Stimulated activated CD4-positive, alpha-beta T cell treated with anti-CD3 and anti-CD28 coated beads, TNF-alpha, amount 100 ng/mL, for 1 hour (primary cell): Measurements from ENCODE around the gene RFPL3.
"Not testable (repeated sequence)": the region's sequence is repeated elsewhere in the genome, so short reads cannot be mapped to it uniquely, and the experiment has no call there.

ENCODE experiments used
- DNase-seq, 3 donors: peaks; one replicate each; pipeline ENCODE4 v3.0.0-alpha.2; 2020; ENCODE audit warnings: low read depth in 3 of 3, low spot score in 1 of 3

The RFPL3 gene

DNA sequence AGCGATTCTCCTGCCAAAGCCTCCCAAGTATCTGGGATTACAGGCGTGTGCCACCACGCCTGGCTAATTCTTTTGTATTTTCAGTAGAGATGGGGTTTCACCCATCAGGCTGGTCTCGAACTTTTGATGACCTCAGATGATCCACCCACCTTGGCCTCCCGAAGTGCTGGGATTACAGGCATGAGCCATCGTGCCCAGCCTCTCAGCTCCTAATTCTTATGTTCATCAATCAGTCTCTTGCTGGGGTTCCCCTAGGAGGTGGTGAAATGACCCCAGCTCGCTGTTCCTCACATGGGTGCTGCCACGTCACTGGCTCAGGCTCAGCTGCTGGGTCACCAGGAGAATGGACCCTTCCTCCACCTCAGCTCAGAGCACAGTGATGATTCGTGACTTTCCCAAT is at the start of gene RFPL3:
Gene RFPL3 (plus strand): TSS at position 301 of the 400 bp plus-strand sequence. CDS start 205 bp downstream, outside the sequence.
- DNase-seq: not testable (repeated sequence)

GRCh38 chr22:32308191-32308590 is 49.5 kb upstream of the RFPL3 start:
- no peak for DNase-seq

GRCh38 chr22:32308934-32309333 is 48.7 kb upstream of the RFPL3 start:
- no peak for DNase-seq

GRCh38 chr22:32309585-32310251 is 47.9 kb upstream of the RFPL3 start:
- no peak for DNase-seq

DNA sequence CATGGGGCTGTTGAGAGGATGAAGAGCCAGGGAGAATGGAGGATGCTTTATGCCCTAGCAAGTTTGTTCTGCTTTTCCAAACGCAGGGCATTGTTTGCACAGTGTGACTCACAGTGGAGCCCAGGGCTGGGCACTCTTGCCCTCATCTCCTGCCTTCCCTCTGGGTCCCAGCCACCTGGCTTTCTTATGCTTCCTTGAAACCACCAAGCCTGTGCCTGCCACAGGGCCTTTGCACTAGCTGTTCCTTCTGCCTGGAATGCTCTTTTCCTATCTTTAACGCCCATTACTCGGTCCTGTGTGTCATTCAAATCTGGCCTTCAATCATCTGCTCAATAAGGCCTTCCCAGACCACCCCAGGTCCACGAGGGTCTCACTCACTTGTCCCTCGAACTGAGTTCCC is 46.9 kb upstream of the RFPL3 start:
- no peak for DNase-seq

DNA sequence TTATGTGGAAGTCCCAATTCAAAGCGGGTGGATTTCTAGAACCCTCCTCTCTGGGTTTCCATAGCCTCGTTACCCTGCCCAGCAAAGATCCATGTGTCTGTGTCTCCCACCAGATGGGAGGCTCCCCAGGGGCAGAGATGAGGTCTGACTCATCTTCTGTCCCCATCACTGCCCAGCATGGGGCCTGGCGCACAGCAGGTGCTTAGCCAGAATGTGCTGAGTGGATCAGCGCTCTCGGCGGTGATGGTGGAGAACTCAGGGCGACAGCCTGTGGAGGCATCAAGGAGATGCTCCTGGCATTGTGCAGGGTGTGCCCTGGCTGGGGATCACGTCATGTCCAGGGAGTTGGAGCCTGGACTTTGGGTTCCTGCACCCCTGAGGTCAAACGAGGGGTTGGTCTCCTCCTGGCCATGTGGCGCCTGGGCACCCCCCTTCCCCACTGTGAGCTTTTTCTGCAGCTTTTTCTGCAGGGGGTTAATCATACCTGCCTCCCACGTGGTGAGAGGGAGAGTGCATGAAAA is 46.1 kb upstream of the RFPL3 start:
- DNase-seq: no peak

DNA sequence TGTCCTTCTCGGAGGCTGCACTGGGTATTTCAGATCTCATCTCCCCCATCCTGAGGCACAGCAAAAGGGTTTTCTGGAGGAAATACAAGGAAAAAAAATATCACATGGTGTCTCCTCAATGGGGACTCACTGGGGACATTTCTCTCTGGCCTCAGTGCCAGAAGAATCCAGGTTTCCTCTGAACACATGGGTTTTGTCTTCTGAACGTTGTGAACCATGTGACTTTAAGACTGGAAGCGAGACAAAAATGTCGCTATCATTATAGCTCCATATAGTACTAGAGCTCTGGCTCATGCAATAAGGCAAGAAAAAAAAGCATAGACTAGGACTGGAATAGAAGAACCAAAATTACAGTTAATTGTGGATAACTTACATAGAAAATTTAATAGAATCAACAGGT is 44.9 kb upstream of the RFPL3 start:
- no peak for DNase-seq

DNA sequence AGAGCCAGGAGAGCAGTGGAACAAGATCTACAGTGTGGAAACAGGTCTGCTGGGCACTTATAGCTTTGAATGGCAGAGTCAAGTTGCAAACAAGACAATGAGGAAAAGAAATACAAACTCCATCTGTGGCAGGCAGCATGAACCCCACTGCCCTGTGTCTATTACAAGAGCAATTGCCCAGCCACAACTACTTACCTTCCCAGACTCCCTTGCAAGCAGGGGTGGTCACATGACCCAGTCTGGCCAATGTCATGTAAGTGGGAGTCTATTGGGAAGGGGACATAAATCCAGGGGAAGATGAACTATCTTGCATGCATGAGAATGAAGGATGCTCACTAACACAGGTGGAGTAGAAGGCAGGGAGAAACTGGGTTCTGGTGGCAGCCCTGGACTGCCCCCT is 44.1 kb upstream of the RFPL3 start:
- no peak for DNase-seq

DNA sequence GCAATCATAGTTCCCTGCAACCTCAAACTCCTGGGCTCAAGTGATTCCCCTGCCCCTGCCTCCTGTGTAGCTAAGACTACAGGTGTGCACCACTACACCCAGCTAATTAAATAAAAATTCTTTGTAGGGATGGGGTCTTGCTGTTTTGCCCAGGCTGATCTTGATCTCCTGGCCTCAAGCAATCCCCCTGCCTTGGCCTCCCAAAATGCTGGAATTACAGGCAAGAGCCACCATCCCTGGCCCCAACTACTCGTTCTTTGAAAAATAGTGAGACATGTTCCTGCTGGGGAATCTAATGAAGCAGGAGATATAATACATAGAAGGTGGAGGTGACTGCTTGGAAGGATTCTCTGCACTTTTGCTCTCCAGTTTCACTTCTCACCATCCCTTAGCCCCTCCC is 40.1 kb upstream of the RFPL3 start:
- no peak for DNase-seq

GRCh38 chr22:32318361-32318760 is 39.3 kb upstream of the RFPL3 start:
- no peak for DNase-seq

- DNase-seq: no peak
Measured at GRCh38 chr22:32319861-32320406, 37.7 kb upstream of the RFPL3 start.

DNA sequence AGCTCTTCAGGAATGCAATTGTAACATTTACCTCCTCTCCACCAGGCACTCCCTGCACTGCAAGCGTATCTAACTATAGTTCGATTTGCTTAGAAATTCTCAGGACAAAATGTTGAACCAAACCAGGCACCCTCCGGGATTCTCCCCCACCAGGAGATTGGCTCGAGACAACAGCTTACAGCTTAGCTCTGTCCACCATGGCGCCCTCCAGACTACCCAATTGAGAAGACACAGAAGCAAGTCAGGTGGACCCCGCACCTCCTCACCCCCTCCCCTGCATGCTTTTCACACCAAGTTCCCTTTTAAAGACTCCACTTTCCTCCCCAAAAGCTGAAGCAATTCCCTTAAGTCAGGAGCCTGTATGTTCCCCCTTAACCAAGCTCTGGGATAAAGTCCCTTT is 34.7 kb upstream of the RFPL3 start:
- no peak for DNase-seq

DNA sequence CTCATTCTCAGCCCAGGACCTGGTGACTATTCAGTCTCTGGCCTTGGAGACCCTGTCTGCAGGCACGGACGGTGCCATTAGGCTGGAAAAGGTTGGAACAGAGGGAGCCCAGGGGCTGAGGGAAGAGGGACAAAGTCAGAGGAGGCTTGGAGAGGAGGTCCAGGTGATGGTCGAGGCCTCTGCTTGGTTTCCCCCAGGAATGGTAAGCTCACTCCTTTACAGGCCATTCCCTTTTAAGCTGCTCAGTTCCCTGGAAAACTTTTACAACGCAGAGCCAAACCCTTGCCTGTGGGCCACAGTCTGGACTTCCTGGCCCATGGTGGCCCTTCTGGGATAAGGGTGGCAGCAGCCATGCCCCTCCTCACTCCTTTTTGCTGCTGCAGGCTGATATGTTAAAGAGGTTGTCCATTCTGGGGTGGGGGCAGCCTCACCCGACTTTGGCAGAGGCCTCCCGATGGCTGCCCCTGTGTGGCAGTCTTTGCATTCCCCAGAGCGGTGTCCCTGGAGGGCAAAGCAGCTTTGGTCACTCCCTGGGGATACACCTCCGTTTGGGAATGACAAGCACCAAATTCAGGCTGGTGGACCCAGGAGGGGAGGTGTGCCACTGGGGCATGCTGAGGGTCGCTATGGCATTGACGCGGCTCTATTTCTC is 34.0 kb upstream of the RFPL3 start:
- no peak for DNase-seq

GRCh38 chr22:32324505-32325415 is 32.9 kb upstream of the RFPL3 start:
- DNase-seq: no peak

- DNase-seq: no peak
Measured at GRCh38 chr22:32325416-32325801, 32.3 kb upstream of the RFPL3 start.

- DNase-seq: no peak
Measured at GRCh38 chr22:32325811-32326237, 31.8 kb upstream of the RFPL3 start.

DNA sequence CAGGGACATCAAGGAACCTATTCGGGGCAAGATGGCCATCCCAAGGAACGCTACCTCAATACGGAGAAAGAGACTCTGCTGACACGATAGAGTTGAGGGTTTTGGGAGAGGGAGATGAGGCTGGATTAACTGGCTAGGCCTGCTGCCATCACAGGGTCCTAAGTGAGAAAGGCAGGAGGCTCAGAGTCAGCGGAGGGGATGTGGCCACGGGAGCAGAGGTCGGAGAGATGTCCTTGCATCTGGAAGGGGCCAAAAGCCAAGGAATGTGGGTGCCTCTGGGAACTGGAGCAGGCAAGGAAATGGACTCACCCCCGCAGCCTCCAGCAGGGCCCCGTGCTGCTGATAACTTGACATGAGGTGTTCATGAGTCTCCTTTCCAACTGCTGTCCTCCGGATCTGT is 31.0 kb upstream of the RFPL3 start:
- DNase-seq: no peak

GRCh38 chr22:32327066-32327465 is 30.6 kb upstream of the RFPL3 start:
- DNase-seq: no peak

- no peak for DNase-seq
Measured at GRCh38 chr22:32327596-32328171, 30.0 kb upstream of the RFPL3 start.

GRCh38 chr22:32328306-32329201 is 29.1 kb upstream of the RFPL3 start:
- no peak for DNase-seq
